Parathyroid adenoma (tissue), 2 donors: ENCODE data around the gene UQCRH.

Experiments used
- H2AFZ ChIP-seq: fragments of 300-600 bp; sonication (generic); one replicate; pipeline ENCODE4 v1.7.0; 2017; ENCODE audit warnings: antibody characterized with exemption, mild to moderate bottlenecking
- H3K27ac ChIP-seq: fragments of 300-600 bp; sonication (generic); one replicate; pipeline ENCODE4 v1.7.0; 2017
- H3K27me3 ChIP-seq: fragments of 300-600 bp; sonication (generic); one replicate; pipeline ENCODE4 v1.7.0; 2017; ENCODE audit warnings: low read length; ENCODE audit not compliant: control insufficient read depth, insufficient read depth
- H3K36me3 ChIP-seq: fragments of 300-600 bp; sonication (generic); one replicate; pipeline ENCODE4 v1.7.0; 2017; ENCODE audit warnings: low read length; ENCODE audit not compliant: control insufficient read depth, insufficient read depth
- H3K4me1 ChIP-seq: fragments of 300-600 bp; sonication (generic); one replicate; pipeline ENCODE4 v1.7.0; 2017; ENCODE audit warnings: control low read depth
- H3K4me2 ChIP-seq: fragments of 300-600 bp; sonication (generic); one replicate; pipeline ENCODE4 v1.7.0; 2017; ENCODE audit warnings: low read length
- H3K4me3 ChIP-seq: fragments of 300-600 bp; sonication (generic); one replicate; pipeline ENCODE4 v1.7.0; 2017; ENCODE audit warnings: low read depth, low read length
- H3K79me2 ChIP-seq: fragments of 300-600 bp; sonication (generic); one replicate; pipeline ENCODE4 v1.7.0; 2017; ENCODE audit warnings: control low read depth
- H3K9ac ChIP-seq: fragments of 300-600 bp; sonication (generic); one replicate; pipeline ENCODE4 v1.7.0; 2017; ENCODE audit warnings: mild to moderate bottlenecking
- H3K9me3 ChIP-seq: fragments of 300-600 bp; sonication (generic); one replicate; pipeline ENCODE4 v1.7.0; 2017; ENCODE audit warnings: low read length; ENCODE audit not compliant: control insufficient read depth
- TF ChIP-seq, protein P1 (sequence below): fragments of 300-600 bp; sonication (generic); IDR thresholded peaks from one replicate; pipeline ENCODE4 v1.7.0; 2017; ENCODE audit warnings: antibody characterized with exemption, mild to moderate bottlenecking
- donor health status: primary hyperparathyroidism.

Gene UQCRH

DNA sequence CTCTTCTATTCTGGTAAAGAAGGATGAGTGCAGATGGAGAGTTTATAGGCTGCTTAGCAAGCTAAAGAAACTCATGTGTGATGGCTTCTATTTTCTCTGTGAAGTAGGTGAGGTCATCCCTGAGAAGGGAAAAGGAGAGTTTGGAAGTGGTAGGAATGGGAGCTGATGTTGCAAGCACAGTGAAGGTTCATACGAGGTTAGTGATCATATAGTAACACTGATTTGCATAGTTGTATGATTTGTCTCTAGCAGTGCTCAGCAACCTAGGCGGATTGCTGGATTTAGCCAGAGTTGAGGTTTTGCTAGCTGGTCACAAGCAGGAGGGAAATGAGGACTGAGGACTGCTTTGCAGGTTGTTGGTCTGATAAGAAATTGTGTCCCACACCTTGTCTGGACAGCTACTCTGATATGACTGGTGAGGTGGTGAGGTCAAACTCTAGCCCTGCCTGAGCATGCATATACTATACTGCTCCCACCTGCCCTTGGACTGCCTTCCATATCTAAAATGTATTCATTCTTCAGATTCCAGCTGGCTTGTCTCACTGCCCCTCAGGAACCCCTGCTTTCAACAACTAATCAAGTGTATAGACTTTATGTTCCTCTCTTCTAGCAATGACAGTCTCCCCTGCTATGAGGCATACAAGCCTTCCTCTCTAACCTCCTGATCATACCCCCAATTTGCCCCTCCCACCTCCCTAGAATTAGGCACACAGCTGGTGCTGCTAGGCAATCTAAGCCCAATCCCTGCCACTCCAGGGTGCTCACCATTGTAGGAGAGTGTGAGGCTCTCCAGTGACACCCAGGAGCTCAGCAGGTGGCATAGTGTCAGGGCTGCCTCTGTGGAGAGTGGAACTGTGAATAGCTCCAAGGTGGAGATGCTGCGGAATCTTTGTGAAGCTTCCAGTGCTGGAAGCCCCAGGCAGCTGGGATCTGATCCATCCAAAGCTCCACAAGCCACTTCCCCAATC is 18.6 kb upstream of the UQCRH start:
- Histone ChIP-seq H2AFZ (no peak overlapping the region), H3K4me2 (no peak overlapping the region), H3K36me3 (no peaks in the 10 kb centered on the region), H3K9ac (no peak overlapping the region), H3K79me2 (no peaks in the 10 kb centered on the region), H3K27me3 (no peaks in the 10 kb centered on the region), H3K27ac (no peak overlapping the region), H3K4me1 (no peaks in the 10 kb centered on the region), H3K4me3 (no peak overlapping the region), H3K9me3 (no peaks in the 10 kb centered on the region)
- TF ChIP-seq, protein P1, sequence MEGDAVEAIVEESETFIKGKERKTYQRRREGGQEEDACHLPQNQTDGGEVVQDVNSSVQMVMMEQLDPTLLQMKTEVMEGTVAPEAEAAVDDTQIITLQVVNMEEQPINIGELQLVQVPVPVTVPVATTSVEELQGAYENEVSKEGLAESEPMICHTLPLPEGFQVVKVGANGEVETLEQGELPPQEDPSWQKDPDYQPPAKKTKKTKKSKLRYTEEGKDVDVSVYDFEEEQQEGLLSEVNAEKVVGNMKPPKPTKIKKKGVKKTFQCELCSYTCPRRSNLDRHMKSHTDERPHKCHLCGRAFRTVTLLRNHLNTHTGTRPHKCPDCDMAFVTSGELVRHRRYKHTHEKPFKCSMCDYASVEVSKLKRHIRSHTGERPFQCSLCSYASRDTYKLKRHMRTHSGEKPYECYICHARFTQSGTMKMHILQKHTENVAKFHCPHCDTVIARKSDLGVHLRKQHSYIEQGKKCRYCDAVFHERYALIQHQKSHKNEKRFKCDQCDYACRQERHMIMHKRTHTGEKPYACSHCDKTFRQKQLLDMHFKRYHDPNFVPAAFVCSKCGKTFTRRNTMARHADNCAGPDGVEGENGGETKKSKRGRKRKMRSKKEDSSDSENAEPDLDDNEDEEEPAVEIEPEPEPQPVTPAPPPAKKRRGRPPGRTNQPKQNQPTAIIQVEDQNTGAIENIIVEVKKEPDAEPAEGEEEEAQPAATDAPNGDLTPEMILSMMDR: no peak

DNA sequence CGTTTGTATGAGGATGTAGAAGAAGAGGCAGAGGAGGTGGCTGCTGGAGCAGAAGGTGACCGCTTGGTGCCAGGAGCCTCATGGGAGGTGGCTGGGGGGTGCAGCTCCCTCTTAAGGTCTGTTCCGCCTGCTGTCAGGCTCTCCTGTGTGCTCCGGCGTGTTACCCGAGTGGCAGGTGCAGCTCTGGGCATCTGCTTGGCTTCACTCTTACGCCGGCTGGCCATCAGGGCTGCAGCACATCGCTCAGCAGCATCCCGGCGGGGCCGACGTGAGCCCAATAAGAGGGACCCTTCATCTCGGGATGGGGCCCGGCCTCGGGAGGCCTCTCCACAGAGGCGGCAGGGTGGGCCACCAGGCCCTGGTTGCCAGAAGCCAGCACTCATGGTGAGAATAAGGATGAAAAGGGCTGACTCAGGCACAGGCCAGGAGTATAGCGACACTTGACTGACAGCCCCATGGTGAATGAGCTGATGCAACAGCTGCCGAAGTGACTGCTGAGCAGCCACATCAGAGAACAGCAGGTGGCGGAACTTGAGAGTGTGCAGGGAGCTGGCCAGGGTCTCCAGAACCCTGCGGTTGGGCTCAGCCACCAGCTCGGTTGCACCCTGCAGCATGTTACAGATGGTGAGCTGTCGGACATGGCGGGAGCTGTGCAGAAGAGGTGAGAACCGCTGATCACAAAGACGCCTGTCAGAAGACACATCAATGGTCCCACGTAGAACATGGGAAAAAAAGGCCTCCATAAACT is 17.6 kb upstream of the UQCRH start:
- H3K4me3 ChIP-seq: no peak overlapping the region
- H3K4me1 ChIP-seq: no peaks in the 10 kb centered on the region
- TF ChIP-seq, protein P1: no peak
- H3K79me2 ChIP-seq: no peaks in the 10 kb centered on the region
- H3K9me3 ChIP-seq: no peaks in the 10 kb centered on the region
- H3K4me2 ChIP-seq: no peak overlapping the region
- no peak overlapping the region for H2AFZ ChIP-seq
- H3K9ac ChIP-seq: no peak overlapping the region
- H3K27ac ChIP-seq: no peak overlapping the region
- H3K36me3 ChIP-seq: no peaks in the 10 kb centered on the region
- H3K27me3 ChIP-seq: no peaks in the 10 kb centered on the region

DNA sequence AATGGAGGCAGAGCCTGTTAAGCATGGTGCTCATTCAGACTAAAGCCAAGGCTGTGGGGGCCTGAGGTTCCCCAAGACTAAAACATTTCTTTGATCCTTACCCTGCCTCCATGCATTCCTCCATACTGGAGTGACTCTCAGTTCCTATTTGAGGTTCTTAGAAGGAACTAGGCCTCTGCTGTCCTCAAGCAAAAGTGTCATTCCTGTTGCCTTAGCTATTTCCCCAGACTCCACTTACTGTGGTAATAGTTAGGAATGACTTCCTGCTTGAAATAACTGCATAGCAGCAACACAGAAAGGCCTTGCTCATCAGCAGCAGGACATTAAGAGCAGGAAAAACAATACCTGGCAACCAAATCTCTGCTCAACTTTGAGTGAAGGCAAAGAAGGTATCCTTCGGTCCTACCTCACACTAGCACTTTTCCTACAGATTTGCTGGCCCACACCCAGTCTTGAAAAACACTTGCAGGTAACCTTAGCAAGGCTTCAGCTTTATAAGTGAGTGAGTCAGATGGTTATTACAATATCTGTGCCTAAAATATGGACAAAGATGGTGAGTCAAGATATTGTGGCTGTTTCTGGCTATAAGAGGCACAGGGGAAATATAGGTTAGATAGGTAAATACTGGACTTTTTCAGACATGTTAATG is 14.9 kb upstream of the UQCRH start:
- no peaks in the 10 kb centered on the region for H3K27me3 ChIP-seq
- no peaks in the 10 kb centered on the region for H3K36me3 ChIP-seq
- no peak overlapping the region for H3K27ac ChIP-seq
- H2AFZ ChIP-seq: no peak overlapping the region
- no peaks in the 10 kb centered on the region for H3K9me3 ChIP-seq
- H3K79me2 ChIP-seq: no peaks in the 10 kb centered on the region
- H3K4me2 ChIP-seq: no peak overlapping the region
- no peaks in the 10 kb centered on the region for H3K4me1 ChIP-seq
- H3K9ac ChIP-seq: no peak overlapping the region
- no peak overlapping the region for H3K4me3 ChIP-seq
- TF ChIP-seq, protein P1: no peak

DNA sequence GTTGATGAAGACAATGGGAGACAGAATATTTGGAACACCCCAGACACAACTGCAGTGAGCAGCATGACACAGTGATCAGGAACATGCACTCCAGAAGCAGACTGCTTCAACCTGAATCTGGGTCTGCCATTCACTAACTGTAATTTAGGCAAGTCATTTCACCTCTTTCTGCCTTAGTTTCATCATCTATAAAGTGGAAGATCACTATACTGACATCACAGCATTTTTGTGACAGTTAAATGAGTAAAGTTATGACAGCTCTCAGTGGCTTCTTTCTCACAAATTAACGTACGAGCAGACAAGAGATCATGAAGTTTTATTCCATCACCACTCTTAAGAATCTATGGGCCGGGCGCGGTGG is 14.4 kb upstream of the UQCRH start:
- Histone ChIP-seq H3K4me3 (no peak overlapping the region), H2AFZ (no peak overlapping the region), H3K27me3 (no peaks in the 10 kb centered on the region), H3K4me1 (no peaks in the 10 kb centered on the region), H3K4me2 (no peak overlapping the region), H3K9me3 (no peaks in the 10 kb centered on the region), H3K9ac (no peak overlapping the region), H3K27ac (no peak overlapping the region), H3K79me2 (no peaks in the 10 kb centered on the region), H3K36me3 (no peaks in the 10 kb centered on the region)
- TF ChIP-seq, protein P1: no peak
